Raji (cell line): Measurements from ENCODE around the gene PGP.

ENCODE experiments used
- POLR2A ChIP-seq: IDR thresholded peaks from 2 replicates; pipeline ENCODE4 v1.6.1; 2011; ENCODE audit warnings: low read depth, low read length, control low read depth; ENCODE audit not compliant: insufficient read depth

The PGP gene

DNA sequence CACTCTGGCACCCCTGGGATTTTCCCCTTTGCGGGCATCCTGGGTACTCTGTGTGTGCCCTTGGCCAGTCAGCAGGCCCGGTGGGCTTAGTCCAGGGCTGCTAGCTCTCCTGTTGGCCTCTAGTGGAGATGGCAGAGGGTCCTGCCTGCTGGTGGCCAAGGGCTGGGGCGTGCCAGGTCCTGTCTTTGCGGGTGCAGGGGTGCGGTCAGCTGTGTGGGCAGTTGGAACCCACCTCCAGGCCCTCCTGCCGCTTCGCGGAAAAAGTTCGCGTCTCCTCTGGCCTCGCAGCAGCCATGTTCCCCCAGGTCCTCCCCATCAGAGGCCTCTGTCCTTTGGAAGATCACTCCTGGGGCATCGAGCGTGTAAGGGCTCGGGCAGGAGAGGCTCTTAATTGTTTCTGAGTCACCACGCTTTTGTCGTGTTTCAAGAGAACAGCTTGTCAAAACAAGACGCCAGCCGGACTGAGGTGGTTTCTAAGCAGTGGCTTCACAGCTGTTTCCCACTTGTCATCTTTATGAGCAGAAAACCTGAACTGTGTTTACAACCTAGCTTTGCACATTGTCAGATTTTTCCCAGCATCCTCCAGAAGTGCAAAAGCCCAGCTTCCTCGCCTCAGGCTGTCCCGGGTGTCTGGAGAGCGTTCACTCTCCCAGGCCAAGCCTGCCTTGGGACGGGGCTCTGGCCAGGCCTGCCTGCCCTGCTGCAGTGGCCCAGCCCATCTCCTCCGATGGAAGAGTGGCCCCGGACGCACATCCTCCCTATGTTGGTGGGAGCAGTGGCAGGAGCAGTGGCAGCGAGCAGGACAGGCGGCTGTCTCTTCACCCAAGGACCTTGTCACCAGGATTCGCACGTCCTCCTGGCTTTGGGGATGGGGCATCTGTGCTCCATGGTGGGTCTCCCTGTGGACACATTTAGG is 16.6 kb upstream of the PGP start:
- no peak for TF ChIP-seq POLR2A

DNA sequence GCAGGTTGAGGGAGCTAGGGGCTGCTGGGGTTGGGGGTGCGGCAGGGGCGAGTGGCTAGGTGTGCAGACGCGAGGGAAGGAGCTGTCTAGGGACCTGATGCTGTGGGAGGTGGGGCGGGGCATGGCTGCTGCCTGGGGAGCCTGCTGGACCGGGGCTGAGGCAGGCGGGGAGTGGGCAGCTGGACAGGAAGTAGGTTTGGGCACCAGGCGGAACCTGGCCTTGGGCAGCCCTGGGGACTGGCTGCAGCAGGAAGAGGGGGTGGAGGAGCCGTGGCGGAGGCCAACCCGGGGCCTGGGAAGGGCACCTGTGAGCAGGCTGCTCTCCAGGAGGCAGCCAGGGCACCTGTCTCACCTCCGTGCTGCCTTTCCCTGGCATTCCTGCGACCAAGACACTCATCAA is 15.7 kb upstream of the PGP start:
- TF ChIP-seq POLR2A: no peak

DNA sequence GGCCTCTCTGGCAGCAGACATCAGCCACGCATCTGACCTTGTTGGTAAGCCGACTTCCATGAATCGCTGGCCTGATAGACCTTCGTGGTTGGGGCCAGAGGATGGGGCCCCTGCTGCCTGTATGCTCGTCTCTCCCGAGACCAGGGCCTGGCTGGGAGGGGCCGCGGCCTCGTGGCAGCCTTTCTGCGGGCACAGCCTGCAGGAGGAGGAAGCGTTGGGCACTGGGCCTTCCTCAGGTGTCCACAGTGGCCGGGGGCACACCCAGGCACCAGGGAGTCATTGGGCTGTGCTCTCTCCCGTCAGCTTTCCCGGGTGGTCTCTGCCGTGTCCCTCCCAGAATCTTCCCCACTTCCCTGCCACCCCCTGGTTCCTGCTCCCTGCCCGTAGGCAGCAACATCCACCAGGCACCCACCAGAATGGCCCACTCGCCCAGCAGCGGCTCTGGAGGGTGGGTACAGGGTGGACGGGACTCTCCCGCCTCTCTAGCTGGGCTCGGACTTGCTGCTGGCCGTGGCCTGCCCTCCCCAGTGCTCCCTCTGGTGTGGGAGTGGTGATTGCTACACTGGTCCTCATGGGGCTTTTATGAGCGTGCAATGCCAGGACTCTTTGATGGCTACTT is 15.1 kb upstream of the PGP start:
- no peak for TF ChIP-seq POLR2A

DNA sequence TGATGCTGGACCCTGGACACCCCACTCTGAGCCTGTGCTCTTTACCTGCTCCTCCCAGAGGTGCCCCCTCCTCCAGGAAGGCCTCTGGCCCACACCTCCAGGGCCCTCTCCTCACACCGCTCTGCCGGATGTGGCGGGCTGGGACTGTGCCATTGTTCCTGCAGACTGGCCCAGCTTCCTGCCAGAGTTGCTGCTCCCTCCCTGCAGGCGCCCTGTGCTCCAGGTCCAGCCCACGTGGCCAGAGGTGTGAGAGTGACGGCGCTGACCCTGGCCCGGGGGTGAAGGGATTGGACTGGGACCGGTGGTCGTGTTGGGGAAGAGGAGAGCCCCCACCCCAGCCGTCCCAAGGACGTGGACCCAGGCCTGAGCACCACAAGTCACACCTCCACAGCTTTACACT is 14.5 kb upstream of the PGP start:
- no peak for TF ChIP-seq POLR2A

DNA sequence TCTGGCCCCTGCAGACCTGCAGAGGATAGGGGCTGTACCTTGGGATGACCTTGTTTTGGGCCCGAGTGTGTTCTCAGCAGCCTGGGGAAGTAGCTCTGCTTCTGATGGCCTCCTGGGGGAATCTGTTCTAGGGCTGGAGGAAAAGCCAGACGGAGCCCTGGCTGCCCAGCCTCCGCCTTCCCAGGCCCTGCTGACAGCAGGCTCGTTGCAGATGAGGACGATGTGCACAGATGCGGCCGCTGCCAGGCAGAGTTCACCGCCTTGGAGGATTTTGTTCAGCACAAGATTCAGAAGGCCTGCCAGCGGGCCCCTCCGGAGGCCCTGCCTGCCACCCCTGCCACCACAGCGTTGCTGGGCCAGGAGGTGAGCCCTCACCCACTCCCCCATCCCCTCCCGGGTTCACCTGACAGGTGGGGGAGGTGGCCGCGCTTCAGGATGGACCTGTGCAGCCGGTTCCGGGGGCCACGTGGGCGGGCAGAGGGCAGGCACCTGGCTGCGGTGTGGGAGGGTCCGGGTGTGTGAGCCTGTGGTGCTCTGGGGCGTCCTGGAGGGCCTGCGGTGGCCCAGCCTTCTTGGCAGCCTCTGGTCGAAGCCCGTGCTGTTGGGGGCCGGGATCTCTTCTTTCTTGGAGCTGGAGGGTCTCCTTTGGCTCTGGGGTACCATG is 13.7 kb upstream of the PGP start:
- TF ChIP-seq POLR2A: no peak

DNA sequence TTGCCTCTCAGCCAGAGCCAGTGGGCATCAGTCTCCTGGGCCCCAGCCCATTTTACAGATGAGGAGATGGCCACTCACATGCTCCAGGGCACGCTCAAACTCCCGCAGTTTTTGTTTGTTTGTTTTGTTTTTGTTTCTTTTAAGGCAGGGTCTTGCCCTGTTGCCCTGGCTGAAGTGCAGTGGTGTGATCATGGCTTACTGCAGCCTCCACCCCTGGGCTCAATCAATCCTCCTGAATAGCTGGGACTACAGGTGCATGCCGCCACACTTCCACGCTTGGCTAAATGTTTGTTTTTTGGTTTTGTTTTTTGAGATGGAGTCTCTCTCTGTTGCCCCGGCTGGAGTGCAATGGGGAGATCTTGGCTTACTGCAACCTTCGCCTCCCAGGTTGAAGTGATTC is 12.3 kb upstream of the PGP start:
- no peak for TF ChIP-seq POLR2A

DNA sequence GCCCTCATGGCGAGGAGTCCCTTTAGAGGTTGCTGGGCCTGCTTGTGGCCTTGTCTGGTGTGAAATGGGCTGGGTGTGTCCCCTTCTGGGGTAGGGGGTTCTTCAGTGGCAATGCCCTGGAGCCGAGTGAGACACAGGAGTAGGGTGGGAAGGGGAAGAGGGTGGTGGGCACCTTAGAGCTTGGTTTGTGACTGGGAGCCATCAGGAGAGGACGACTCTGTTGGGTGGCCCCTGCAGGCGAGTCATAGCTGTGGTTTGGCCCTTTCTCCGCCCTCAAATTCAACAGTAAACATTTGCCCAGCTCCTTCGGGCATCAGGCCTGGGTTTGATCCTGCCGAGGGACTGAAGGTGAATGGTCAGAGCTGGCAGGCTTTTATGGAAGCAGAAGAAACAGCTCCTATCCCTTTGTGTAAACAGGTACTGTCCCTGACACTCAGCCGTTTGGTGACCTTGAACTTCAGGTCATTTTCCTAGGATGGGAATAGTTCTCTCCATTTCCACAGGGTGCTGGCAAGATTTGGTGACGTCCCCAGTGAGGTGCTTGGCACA is 11.7 kb upstream of the PGP start:
- no peak for TF ChIP-seq POLR2A

DNA sequence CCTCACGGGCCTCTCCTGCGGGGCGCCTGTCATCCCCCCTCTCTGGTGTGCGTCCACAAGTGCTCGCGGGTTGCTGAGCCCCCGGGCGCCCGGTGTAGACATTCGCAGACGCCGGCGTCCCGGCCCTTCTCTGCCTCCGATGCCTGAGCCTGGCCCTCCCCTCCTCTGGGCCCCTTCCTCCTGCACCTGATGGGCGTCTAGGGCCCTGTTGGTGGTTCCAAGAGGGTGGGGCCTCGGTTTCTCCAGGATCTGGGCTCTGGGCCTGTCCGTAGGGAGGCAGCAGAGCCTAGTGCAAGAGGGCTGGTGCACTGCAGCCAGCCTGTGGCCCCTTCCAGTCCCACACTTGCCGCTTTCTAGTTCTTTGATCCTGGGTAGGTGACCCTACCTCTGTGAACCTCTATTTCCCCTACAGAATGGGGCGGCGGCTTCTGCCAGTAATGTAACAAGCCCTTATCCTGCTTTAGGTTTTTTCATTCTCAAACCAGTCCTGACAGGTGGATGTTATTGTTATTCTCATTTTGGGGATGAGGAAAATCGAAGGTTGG is 9.4 kb upstream of the PGP start:
- no peak for TF ChIP-seq POLR2A

DNA sequence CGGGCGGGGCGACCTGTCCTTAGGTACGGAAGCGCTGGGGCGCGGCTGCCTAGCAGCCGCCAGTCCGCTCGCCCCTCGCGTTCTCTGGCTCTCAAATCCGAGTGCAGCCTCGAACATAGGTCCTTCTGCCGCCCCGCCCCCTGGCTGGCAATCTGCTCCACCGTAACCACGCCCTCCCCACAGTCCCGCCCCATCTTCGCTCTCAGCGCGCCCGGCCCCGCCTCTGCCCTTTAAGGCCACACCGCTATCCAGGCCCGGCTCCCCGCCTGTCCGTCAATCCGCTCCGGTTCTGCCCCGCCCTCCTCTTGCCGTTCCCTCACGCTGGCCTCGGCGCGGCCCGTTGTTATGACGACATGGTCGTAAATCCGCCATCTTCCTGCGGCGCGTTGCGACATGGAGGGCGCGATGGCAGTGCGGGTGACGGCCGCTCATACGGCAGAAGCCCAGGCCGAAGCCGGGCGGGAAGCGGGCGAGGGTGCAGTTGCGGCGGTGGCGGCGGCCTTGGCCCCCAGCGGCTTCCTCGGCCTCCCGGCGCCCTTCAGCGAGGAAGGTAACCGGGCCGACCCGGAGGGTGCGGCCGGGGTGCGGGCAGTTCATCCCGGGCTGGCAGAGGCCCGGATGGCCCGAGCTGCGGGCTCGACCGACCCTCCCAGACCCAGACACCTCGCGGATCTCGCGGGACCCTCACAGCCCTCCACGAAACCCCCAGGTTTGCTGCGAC is 8.7 kb upstream of the PGP start, which contains the start of gene E4F1:
TSS of gene E4F1 (plus strand) at position 371 of the 721 bp plus-strand sequence. CDS start at position 394, 23 bp downstream.
- TF ChIP-seq POLR2A: peak; percentile 95

DNA sequence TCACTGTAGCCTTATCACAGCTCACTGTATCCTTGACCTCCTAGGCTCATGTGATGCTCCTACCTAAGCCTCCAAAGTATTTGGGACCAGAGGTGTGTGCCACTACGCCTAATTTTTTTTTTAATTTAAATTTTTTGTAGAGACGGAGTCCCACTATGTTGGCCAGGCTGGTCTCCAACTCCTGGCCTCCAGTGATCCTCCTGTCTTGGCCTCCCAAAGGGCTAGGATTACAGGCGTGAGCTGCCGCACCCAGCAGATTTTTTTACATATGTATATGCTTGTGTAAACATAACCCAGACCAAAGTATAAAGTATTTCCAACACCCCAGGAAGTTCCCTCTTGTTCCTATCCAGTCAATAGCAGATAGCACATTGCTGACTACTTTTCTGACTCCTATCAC is 1.7 kb upstream of the PGP start:
- no peak for TF ChIP-seq POLR2A

DNA sequence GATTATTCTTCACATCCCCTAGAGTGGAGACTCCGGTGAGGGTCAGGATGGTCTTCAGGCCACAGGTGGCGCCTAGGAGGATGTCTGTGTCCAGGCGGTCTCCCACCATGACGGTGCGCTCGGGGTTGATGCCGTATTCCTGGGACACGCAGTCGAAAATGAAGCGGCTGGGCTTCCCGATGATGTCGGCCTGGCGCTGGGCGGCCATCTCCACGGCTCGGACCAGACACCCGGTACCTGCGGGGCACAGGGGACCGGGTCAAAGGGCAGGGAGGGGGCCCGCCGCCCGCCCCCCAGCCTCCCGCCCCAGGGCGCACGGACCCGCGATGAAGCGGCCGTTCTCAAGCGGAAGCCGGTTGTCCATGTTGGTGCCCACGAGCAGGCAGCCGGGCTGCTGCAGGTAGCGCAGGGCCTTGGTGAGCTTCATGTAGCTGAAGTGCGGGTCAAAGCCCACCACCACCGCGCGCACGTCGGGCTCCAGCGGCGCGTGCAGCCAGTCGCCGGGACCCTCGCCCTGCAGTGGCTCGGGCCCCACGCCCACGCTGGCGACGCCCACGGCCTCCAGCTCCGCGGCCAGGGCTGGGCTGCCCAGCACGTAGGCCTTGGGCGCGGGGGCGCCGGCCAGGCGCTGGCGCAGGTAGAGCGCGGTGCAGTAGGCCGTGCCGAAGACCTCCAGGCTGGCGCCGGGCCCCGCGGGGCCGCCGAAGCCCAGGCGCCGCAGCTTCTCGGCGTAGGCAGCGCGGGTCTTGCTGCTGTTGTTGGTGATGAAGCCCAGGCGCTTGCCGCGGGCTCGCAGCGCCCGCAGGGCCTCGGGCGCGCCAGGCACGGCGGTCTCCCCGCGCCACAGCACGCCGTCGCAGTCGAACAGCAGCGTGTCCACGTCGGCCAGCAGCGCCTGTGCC is 572 bp downstream of the PGP start:
- peak; percentile 62; the same call in 1 of the 2 replicates for TF ChIP-seq POLR2A

DNA sequence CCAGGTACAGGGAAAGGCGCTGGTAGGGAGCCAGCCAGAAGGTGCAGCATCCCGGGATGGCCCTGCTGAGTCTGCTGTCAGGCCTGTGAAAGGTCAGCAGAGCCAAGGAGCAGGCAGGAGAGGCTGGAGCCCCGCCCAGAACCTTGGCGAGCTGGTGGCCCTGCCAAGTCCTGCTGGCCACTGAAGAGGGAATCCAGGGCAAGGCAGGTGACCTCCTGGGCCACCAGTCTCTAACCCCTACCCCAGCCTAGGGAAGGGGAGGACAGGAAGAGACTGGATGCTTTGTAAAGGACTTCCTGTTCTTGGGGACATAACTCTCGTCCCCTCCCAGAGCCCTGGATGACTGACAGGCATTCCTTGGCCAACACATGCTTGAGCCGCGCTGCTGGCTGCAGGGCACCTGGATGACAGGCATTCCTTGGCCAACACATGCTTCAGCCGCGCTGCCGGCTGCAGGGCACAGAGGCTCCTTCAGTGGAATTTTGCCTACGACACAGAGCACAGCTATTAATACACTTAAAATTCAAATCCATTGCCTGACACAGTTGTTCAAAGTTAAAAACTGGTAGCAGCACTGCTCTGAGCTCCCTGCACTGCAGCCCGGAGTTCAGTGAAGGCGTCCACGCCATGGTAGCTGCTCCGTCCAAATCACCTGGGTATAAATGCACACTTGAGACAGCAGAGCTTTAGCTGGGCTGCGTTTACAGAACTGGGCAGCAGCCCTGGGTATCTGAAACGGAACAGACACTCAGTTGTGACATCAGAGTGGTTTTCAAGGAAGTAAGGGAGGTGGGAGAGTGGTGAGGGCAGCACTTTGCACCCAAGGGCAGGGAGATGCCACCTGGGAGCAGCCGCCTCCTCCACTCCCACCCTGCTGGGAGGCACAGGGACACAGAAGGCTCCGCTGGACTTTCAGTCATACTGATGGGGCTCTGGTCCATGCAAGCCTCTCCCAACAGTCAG is 2.0 kb downstream of the PGP start:
- TF ChIP-seq POLR2A: no peak; the same call in 1 of the 2 replicates
